HT1080 (cell line): ENCODE measurements around the gene CLDN11. TPM values are rescaled to one million over a fixed set of nuclear protein-coding genes. Genes with fewer than 3 reads are reported as not detected.

Experiments used
- DNase-seq: peaks from one replicate; pipeline ENCODE4 v3.0.0-alpha.2; 2015; ENCODE audit warnings: low read depth
- polyA plus RNA-seq, 2 experiments: library from polyadenylated mRNA; depleted of rRNA; stranded (reverse); fragments of >200 nt; gene quantifications; 2 replicates each; pipeline ENCODE4 v1.2.3, GENCODE V29; 2015
- total RNA-seq: library from RNA; depleted of rRNA; stranded (reverse); fragments of >200 nt; shearing (Covaris generic); gene quantifications from 2 replicates; pipeline ENCODE4 v1.2.3, GENCODE V29; 2014; rRNA removed

CLDN11 gene
- 0.23 TPM in 1 of 2 replicates, not detected in the other for total RNA-seq
- 0.11 TPM in 1 of 2 replicates, not detected in the other for polyA plus RNA-seq (2015; cell fraction: cytosol; rRNA removed)
- polyA plus RNA-seq (2015; cell fraction: nucleus; rRNA removed): 0.16 and 0.36 TPM in 2 replicates

DNA sequence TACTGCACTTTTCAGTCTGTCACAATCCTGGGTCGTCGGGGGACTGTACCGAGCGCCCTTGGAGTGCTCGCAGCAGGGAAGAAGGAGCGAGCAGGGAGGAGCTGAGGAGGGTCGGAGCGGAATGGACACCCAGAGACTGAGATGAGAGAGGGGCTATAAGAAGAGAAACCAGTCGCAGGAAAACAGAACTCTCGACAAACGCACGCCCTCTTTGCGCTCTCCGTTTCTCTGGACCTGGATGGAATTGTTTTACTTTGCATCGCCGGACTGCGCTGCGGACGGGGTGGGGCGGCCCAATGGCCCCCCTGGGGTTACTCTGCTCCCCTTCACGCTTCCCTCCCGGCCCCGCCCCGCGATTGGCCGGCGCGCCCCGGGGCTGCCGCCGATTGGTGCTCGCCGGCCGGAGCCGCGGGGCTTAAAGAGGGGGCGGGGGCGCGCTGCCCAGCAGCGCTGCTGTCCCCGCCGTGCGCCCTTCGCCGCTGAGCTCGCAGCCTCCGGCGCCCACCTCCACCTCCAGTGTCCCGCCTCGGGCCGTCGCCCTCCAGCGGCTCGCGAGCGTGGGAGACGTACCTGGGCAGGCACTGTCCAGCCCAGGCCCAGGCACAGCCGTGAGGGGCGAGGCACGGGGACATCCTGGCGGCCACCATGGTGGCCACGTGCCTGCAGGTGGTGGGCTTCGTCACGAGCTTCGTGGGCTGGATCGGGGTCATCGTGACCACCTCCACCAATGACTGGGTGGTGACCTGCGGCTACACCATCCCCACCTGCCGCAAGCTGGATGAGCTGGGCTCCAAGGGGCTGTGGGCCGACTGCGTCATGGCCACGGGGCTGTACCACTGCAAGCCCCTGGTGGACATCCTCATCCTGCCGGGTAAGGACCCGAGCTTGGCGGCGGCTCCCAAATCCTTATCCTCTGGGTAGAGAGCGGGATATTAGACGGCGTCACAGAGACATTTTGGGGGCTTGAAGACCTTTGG is at the start of gene CLDN11:
Gene CLDN11, plus strand, starts transcription at position 447 of the 977 bp plus-strand sequence. Its CDS starts 199 bp downstream, at position 646.
- DNase-seq: no peak

- no peak for DNase-seq
Observed at GRCh38 chr3:170368921-170369320, 49.7 kb upstream of the CLDN11 start.

- no peak for DNase-seq
Observed at GRCh38 chr3:170372190-170372879, 46.3 kb upstream of the CLDN11 start.

- peak; percentile 39 for DNase-seq
Observed at GRCh38 chr3:170383567-170383966, 35.1 kb upstream of the CLDN11 start.

DNA sequence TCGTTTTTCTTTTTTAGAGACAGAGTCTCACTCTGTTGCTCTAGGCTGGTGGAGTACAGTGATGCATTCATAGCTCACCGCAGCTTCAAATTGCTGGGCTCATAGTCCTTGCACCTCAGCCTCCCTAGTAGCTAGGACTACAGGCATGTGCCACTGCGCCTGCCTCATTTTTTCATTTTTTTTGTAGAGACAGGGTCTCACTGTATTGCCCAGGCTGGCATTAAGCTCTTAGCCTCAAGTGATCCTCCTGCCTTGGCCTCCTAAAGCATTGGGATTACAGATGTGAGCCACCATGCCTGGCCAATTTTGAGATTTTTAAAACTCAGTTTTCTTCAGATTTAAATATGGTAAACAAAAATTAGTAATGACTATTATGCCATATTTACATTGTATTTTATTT is 32.2 kb upstream of the CLDN11 start:
- no peak for DNase-seq

DNA sequence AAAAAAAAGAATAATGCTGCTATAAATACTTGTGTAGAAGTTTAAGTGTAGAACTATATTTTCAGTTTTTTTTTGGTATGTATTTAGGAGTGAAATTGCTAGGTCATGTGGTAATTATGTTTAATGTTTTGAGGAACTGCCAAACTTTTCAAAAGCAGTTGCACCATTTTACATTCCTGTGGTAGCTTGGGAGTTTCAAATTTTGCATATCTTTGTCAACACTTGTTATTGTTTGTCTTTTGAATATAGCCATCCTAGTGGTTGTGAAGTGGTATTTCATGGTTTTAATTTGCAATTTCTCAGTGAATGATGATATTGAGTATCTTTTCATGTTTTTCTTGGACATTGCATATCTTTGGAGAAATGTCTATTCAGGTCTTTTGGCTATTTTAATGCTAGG is 30.7 kb upstream of the CLDN11 start:
- no peak for DNase-seq

DNA sequence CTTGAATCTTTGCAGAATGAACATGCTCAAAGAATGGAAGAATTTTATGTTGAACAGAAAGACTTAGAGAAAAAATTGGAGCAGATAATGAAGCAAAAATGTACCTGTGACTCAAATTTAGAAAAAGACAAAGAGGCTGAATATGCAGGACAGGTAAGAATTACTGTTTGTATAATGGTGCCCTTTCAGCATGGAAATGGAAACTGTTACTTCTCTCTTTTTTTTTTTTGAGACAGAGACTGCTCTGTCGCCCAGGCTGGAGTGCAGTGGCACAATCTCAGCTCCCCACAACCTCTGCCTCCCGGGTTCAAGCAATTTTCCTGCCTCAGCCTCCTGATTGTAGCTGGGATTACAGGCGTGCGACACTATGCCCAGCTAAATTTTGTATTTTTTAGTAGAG is 27.6 kb upstream of the CLDN11 start:
- no peak for DNase-seq

GRCh38 chr3:170397685-170398084 is 21.0 kb upstream of the CLDN11 start:
- DNase-seq: no peak

- no peak for DNase-seq
Observed at GRCh38 chr3:170405101-170405500, 13.6 kb upstream of the CLDN11 start.

- DNase-seq: peak; percentile 52
Observed at GRCh38 chr3:170410428-170411029, 8.1 kb upstream of the CLDN11 start.

GRCh38 chr3:170413291-170413690 is 5.4 kb upstream of the CLDN11 start:
- no peak for DNase-seq

- DNase-seq: peak; percentile 86
Observed at GRCh38 chr3:170414202-170414663, 4.4 kb upstream of the CLDN11 start.

DNA sequence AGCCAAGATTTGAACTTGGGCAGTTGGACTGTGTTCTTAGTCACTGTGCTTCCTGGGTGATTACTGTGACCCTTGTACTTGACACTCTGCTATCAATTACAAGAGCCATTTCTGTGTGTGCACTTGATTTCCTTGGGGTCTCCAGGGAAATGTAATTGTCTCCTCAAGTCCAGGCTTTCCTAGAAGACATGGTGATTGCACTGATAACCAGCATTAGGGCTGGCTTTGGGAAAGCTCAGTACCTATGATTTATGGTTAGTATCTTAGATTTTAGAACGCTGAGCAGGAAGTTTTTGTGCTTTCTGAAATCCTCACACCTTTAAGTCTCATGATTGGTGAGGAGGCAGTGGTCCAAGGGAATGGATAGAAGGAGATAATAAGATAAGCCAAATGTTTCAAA is 1.6 kb upstream of the CLDN11 start:
- no peak for DNase-seq

DNA sequence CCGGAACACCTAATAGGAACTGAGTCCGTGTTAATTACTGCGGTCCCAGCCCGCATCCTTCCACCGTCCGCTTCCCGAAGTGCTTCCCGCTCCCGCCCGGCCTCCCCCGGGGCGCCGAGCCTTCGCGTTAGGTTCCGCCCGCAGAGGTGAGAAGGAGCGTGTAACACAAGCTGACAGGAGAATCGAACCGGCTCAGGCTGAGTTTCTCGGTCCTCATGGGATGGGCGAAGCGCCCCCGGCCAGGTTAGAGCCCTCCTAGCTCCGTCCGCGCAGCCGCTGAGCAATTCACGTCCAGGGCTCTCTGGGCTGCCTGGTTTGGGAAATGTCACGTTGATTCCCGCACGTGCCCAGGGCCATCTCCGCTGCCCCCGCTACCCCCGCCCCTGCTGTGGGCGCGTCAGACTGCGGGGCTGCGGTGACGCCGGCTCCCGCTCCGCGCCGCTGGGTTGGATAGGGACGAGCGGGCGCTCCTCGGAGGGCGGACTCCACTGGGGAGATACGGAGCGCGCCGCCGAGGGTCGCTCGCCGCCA is 954 bp downstream of the CLDN11 start:
- no peak for DNase-seq

GRCh38 chr3:170420307-170420821 is 1.7 kb downstream of the CLDN11 start:
- no peak for DNase-seq

- DNase-seq: no peak
Observed at GRCh38 chr3:170421111-170421641, 2.5 kb downstream of the CLDN11 start.

DNA sequence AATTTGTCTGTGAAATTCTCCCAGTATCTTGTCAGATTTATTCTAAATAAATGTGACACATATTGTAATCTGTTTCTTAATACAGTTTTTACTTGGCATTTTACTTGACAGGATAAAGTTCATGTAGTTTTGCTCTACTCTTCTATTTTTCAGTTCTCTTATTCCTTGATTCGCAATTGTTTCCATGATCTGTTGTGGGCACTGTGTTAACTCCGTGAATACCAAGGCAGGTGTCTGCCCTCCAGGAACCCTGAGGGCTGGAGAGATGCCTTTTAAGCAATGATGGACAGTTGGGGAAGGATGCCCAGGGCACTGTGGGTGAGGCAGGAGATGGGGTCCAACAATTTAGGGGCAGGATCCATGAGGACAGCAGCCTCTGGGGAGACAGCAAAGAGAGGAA is 3.1 kb downstream of the CLDN11 start:
- DNase-seq: no peak

- DNase-seq: no peak
Observed at GRCh38 chr3:170423001-170423615, 4.4 kb downstream of the CLDN11 start.

DNA sequence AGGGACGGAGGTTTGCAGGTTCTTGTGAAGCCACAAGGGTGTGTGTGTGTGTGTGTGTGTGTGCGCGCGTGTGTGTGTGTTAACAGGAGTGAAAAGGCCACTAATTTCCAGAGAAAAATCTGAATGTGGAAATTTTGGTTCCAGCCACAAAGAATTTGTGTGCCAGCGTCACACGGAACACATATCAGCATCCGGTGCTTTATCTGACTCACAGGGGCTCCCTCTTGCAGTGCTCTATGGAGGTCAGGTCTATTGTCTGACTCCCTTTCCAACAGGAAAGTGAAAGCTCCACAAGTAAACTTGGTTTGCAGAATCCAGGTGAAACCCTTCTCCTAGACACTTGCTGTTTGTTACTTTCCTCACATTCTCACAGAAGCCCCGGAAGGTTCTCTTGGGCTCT is 6.2 kb downstream of the CLDN11 start:
- DNase-seq: no peak

- no peak for DNase-seq
Observed at GRCh38 chr3:170425491-170426239, 7.0 kb downstream of the CLDN11 start.
